Stimulated activated CD8-positive, alpha-beta memory T cell treated with anti-CD3 and anti-CD28 coated beads, Interleukin-12 subunit alpha, Interleukin-12 subunit beta, amount 100 ng/mL, for 4 hours (primary cell): ENCODE results near the gene SFT2D3.

ENCODE experiments used
- DNase-seq: peaks from one replicate; pipeline ENCODE4 v3.0.0-alpha.2; 2020; ENCODE audit warnings: low read depth

The SFT2D3 gene, protein sequence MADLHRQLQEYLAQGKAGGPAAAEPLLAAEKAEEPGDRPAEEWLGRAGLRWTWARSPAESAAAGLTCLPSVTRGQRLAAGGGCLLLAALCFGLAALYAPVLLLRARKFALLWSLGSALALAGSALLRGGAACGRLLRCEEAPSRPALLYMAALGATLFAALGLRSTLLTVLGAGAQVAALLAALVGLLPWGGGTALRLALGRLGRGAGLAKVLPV

GRCh38 chr2:127701193-127701650 is at the start of gene SFT2D3:
TSS of gene SFT2D3 (plus strand) at chr2:127701497. CDS start at chr2:127701529, 32 bp downstream.
- DNase-seq: peak; percentile 83

DNA sequence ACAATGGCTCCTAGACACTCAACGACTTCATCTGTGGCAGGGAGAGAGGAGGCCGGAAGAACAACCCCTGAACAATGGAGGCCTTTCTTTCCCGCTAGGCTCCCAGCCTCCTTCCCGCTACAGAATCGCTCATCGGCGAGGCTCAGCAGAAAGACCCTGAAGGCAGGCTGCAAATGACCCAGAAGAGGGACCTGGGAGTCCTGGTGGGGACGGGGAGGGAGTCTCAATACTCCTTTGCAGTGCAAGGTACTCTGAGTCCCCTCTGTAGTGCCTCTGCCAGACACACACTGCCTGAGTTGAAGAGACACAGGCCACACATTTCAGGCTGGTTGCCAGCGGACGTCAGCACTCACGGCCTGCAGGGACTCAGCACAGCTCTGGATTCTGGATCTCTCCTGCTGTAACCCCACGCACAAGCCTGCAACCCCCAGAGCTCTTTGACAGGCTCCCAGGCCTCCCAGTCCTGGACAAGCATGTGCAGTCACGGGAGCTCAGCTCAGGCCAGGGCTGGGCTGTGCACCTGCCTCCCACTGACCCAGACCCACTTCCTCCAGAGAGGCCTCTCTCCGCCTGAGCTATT is 49.2 kb upstream of the SFT2D3 start:
- no peak for DNase-seq

- no peak for DNase-seq
Measured at GRCh38 chr2:127652786-127653357, 48.4 kb upstream of the SFT2D3 start.

- DNase-seq: no peak
Measured at GRCh38 chr2:127653421-127654083, 47.7 kb upstream of the SFT2D3 start.

GRCh38 chr2:127654084-127654837 is 47.0 kb upstream of the SFT2D3 start:
- DNase-seq: no peak

DNA sequence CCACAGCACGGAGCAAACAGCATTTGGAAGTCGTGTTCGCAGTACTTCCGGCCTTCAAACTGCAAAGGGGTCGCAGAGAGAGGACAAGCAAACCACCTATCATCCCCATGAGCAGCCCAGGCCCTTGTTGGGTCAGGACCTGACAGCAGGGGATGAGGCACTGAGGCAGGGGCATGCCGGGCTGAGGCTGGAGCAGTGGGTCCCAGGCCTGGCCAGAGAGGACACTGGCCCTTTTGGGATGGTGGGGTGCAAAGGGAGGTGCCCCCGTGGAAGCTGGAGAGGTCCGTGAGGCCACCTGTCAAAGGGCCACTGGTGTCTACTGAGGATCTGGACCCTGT is 46.5 kb upstream of the SFT2D3 start:
- no peak for DNase-seq

DNA sequence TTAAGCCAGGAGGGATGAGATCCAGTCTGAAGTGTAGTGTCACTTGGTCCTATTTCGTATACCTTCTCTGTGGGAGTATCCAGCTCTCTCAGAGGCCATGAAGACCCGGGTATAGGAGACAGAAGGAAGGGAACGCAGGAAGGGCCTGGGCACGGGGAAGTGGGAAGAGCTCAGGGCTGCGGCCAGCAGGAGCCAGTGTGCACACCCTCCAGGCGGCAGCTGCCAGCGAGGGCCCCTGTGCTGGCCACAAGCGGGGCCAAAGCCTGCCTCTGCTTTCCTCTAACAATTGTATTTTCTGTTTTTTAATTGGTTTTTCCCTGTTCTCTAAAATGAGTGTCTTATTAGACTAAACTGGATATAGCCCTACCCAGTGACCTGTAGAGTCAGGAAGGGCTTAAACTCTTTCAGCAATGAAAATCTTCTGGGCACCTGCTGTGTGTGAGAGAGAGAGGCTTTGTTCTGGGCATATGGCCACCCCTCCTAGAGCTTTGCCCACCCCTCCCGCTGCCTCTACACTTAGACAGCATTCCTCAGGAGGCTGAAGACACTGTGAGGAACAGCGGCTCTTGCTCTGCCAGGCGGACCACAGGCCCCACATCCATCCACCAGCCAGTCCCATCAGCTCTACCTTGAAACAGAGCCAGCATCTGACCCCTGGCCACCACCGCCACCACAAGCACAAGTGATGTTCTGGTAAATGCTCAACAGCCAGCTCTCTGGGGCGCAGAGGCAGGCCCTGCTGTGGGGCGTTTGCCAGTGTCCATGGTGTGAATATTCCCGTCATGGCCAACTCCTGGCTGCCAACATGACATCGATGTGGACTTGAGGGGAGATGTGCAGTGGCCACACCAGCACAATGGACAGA is 45.9 kb upstream of the SFT2D3 start:
- DNase-seq: no peak

DNA sequence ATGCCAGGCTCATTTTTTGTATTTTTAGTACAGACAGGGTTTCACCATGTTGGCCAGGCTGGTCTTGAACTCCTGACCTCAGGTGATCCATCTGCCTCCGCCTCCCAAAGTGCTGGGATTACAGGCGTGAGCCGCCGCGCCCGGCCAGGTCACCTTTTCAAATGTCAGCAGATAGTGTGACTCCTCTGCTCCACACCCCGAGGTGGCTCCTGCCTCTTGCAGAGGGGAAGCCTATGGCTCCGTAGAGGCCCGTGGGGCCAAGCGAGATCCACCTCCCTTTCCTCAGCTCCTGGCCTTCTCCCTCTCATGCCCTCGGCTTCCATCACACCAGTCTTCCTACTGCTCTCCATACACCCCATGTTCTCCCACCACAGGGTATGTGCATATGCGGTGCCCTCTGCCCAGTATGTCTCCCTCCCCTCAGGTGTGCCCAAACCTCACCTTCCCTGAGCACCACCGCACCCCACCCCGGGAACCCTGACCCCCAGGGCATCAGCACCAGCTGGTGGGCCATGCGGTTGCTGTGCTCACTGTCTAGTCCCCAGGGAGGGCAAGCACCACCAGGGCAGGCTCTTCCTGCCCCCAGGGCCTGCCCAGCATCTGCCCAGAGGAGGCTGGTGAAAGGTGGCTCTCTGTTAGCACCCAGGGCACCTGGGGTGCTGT is 44.6 kb upstream of the SFT2D3 start:
- no peak for DNase-seq

- DNase-seq: no peak
Measured at GRCh38 chr2:127657232-127657595, 44.1 kb upstream of the SFT2D3 start.

GRCh38 chr2:127658146-127658545 is 43.2 kb upstream of the SFT2D3 start:
- no peak for DNase-seq

GRCh38 chr2:127658641-127659407 is 42.5 kb upstream of the SFT2D3 start:
- DNase-seq: no peak

DNA sequence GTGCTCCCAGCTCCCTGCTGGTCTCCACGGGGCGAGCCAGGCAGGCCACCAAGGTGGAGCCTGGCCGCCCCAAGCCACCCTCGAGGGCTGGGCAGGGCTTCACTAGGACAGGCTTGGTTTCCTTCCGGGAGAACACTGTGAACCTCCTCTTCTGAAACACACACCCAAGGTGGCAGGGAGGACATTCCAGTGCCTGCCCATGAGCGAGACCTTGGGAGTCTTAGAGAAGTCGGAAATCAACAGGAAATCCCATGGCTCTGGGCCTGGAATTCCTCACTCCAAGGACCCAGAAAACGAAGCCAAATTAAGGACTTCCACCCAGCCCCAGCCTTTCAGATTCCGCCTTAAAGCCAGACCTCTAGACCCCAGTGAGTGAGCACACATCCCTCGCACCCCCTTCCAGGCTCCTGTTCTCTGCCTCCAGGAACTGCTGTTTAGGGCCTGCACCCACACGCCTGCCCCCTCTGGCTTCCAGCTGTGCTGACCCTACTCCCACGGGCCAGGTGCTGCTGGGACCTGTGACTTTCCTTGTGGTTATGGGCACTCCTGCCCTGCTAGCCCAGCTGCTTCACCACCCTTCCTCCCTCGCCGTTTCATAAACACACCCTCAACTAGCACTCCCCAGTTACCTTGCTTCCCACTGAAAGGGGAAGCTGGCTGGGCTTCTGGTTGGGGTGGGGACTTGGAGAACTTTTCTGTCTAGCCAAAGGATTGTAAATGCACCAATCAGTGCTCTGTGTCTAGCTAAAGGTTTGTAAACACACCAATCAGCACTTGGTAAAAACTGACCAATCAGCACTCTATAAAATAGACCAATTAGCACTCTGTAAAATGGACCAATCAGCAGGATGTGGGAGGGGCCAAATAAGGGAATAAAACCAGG is 41.6 kb upstream of the SFT2D3 start:
- no peak for DNase-seq

- no peak for DNase-seq
Measured at GRCh38 chr2:127660291-127660578, 41.1 kb upstream of the SFT2D3 start.

- no peak for DNase-seq
Measured at GRCh38 chr2:127661072-127661649, 40.1 kb upstream of the SFT2D3 start.

DNA sequence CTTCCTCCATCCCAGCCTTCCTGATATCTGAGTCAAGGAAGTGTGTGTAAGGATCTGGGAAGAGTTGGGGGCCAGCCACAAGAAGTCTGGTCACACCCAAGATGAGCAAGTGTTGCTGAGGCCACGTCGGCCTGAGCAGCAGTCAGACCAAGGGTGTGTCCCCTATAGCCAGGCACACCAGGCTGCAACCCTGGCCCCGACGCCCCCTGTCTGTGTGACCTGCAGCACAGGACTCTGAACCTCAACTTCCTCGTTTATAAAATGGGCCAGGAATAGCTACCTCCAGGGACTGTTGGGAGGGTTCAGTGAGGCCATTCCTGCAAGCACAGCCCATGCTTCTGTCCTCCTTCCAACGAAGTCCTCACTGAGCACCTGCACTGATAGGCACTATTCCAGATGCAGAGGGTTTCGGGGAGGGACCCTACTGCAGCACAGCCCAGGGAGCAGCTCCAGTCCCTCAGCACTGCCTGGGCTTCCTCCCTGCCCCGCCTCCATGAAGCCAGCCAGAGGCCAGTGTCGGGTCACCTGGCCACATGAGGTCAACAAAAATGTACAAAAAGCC is 39.3 kb upstream of the SFT2D3 start:
- no peak for DNase-seq

DNA sequence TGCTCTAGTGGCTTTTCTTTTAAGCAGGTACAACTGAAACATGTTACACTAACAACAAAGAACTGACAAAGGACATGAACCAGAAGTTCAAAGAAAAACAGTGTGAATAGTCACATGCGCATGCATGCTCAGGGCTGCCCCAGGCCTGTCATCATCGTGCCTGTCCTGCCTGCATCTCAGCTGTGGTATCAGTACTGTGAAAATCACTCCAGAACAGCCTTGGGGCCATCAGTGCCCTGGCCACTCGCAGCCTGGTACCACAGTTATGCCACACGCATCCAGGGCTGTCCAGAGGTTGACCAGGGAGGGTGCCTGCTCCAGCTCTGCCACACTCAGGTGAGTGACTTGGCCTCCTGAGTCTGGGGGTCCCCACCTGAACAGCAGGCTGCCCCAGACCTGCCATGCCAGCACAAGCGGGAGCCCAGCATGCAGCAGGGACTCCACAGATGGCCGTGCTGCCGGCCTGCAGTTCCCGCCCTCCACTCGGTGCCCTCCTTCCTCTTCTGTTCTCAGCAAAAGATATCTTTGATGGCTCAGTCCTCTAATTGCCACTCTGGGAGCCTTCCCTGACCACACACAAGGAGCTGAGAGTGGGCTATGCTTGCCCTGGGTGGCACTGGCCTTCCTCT is 38.2 kb upstream of the SFT2D3 start:
- no peak for DNase-seq

DNA sequence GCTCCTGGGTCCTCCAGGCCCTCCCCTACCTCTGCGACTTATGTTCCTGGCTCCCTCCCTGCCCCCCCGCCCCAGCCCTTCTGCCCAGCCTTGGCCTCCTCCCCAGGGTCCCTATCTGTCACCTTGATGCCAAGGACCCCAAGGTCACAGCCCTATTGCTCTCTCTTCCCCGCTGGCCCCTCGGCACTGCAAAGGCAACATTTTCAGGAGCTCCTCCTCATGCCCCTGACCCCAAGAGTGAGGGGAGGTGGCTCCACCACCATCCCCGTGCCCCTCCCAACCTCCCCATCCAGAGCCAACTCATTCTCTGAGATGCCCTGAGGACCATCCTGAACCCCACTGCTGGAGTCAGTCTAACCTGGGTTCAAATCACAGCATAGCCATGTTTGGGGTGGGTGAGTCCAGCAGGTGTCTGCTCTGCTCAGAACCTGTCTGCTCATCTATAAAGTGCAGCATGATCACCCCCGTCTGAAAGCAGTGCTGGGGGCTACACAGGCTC is 37.7 kb upstream of the SFT2D3 start:
- DNase-seq: no peak
